Measurements from ENCODE around the gene ZNF284. TPM values are rescaled to one million over a fixed set of nuclear protein-coding genes. Genes with fewer than 3 reads are reported as not detected.

ZNF284 gene
- 1 to 10 TPM; 2.0 to 2.5 (median 2.4) TPM for total RNA-seq

DNA sequence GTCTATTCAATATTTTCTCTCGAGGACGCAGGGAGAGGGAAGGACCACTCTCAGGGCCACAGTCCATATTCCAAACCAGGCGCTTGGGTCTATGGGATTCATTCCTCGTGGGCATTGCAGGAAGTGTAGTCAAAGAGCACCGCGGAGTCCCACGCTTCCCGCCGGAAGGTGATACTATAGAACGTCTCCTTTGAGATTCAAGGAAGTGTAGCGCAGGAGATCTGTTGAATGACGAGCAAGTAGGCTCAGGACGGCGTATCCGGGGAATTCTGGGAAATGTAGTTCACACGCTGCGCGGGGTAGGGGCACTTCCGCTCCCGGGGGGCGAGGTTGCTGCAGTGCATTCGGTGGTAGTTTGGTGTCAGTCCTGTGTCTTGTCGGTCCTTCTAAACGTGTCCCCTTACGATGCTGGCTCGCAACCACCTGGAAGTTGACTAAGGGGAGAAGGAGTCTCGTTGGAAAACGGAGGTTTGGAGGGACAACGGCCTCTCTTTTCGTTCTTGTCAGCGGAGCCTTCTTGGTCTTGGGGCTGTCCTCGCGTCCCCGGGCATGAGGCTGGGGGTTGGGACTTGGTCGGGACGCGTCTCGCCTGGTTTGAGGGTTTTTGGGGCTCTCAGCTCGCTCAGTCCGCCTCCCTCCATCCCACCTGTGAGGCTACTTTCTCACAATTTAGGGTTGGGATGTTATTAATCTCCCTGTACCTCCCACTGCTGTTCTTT, at the start of gene ZNF284:
Gene ZNF284, plus strand, starts transcription at position 336 of the 719 bp plus-strand sequence. CDS start 4,231 bp downstream, outside the sequence.
- Histone ChIP-seq H3K27me3 (no peaks in the 10 kb centered on the region), H3K36me3 (peaks cover 0 to 20% of the 10 kb centered on the region in 2 donors), H3K4me1 (peaks cover 4 to 15% (median 5%) of the 10 kb centered on the region in 3 donors), H3K4me3 (peak within 1 kb of the TSS; percentile 58 to 62), H3K9me3 (peaks cover 0 to 37% (median 0%) of the 10 kb centered on the region in 3 donors), H3K27ac (peak within 1 kb of the TSS in 3 of 4 donors; percentile 71 to 77 (median 71))
- TF ChIP-seq, protein P1, sequence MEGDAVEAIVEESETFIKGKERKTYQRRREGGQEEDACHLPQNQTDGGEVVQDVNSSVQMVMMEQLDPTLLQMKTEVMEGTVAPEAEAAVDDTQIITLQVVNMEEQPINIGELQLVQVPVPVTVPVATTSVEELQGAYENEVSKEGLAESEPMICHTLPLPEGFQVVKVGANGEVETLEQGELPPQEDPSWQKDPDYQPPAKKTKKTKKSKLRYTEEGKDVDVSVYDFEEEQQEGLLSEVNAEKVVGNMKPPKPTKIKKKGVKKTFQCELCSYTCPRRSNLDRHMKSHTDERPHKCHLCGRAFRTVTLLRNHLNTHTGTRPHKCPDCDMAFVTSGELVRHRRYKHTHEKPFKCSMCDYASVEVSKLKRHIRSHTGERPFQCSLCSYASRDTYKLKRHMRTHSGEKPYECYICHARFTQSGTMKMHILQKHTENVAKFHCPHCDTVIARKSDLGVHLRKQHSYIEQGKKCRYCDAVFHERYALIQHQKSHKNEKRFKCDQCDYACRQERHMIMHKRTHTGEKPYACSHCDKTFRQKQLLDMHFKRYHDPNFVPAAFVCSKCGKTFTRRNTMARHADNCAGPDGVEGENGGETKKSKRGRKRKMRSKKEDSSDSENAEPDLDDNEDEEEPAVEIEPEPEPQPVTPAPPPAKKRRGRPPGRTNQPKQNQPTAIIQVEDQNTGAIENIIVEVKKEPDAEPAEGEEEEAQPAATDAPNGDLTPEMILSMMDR (IDR thresholded peaks at IDR 0.05), result no peak
- TF ChIP-seq POLR2A (IDR thresholded peaks at IDR 0.05) (no peak), POLR2AphosphoS5 (IDR thresholded peaks at IDR 0.05) (peak; percentile 53)
- ATAC-seq, result peak; percentile 99
- 0% methylated on average over 9 to 23 of the region's 40 CpGs for WGBS, 2 donors (ENCODE audit: low coverage in 1 of 2)

DNA sequence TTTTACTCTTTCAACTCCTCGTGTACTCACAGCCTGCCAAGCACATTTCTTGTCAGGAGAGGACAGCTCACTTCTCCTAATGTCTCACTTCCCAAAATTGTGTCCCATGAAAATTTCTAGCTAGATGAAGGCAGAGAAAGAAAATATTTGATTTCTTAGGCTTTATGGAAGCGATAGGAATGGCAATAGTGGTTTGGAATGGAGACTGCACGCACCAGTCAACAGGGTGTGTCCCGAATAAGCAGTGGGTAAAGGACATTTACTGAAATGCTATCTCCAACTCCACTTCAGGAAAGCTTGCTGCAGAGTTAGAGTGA, 47.1 kb upstream of the ZNF284 start:
- WGBS, 2 donors (ENCODE audit: low coverage in 1 of 2), result 34 to 42% methylated on average over 3 to 4 of the region's 4 CpGs
- H3K36me3 ChIP-seq, result peaks cover 17 to 34% of the 10 kb centered on the region in 2 donors
- TF ChIP-seq POLR2A (IDR thresholded peaks at IDR 0.05) (no peak), EP300 (IDR thresholded peaks at IDR 0.05) (no peak), POLR2AphosphoS5 (IDR thresholded peaks at IDR 0.05) (no peak)
- TF ChIP-seq, protein P1 (IDR thresholded peaks at IDR 0.05), result no peak
- H3K4me3 ChIP-seq, result peak overlapping the region; percentile 70 to 77
- peak overlapping the region in 3 of 4 donors; percentile 60 to 79 (median 69) for H3K27ac ChIP-seq
- H3K4me1 ChIP-seq, result peaks cover 0 to 15% (median 3%) of the 10 kb centered on the region in 3 donors
- H3K9me3 ChIP-seq, result peaks cover 0 to 30% (median 0%) of the 10 kb centered on the region in 3 donors
- no peak for ATAC-seq
- H3K27me3 ChIP-seq, result no peaks in the 10 kb centered on the region

DNA sequence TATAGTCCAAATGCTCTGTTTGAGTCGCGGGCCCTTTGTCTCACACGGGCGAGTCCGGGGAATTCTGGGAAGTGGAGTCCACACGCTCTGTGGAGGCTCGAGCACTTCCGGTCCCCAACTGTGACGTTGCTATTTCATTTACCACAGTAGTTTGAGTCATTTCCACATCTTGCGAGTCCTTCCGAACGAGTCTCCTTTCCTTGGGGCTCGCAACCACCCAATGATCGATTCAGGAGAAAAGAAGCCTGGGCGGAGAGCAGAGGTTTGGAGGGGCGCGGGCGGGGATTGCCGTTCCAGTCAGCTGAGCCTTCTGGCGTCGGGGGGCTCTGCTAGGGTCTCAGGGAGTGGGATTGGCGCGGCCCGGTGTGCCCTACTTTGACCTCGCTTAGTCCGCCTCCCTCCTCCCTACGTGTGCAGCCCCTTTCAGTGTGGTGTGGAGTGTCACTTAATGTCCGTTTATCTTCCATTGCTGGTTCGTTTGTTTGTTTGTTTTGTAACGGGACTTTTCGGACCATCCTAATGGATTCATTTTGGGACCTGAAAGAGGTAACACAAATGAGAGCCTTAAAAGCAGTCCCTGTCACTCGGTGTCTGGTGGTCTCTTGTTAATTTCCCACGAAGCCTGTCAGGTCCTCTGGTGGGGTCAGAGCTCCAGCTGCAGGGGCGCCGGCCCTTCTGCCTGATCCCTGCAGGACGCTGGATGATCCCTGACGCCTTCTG, 46.6 kb upstream of the ZNF284 start, which contains the start of gene ZNF222:
Gene ZNF222, plus strand, starts transcription at position 163 of the 720 bp plus-strand sequence. Its CDS starts 58 bp downstream, at position 221.
- peak within 1 kb of the TSS in 3 of 4 donors; percentile 60 to 79 (median 69) for H3K27ac ChIP-seq
- H3K27me3 ChIP-seq, result no peaks in the 10 kb centered on the region
- peak; percentile 91 for ATAC-seq
- H3K4me3 ChIP-seq, result peak within 1 kb of the TSS; percentile 70 to 77
- TF ChIP-seq POLR2A (IDR thresholded peaks at IDR 0.05), result no peak
- TF ChIP-seq, protein P1 (IDR thresholded peaks at IDR 0.05), result no peak
- TF ChIP-seq POLR2AphosphoS5 (IDR thresholded peaks at IDR 0.05), result peak; percentile 26
- no peak for TF ChIP-seq EP300 (IDR thresholded peaks at IDR 0.05)
- 0 to 3% methylated on average over 16 to 25 of the region's 37 CpGs for WGBS, 2 donors (ENCODE audit: low coverage in 1 of 2)
- peaks cover 17 to 39% of the 10 kb centered on the region in 2 donors for H3K36me3 ChIP-seq
- H3K4me1 ChIP-seq, result peaks cover 0 to 15% (median 3%) of the 10 kb centered on the region in 3 donors
- H3K9me3 ChIP-seq, result peaks cover 0 to 35% (median 0%) of the 10 kb centered on the region in 3 donors

DNA sequence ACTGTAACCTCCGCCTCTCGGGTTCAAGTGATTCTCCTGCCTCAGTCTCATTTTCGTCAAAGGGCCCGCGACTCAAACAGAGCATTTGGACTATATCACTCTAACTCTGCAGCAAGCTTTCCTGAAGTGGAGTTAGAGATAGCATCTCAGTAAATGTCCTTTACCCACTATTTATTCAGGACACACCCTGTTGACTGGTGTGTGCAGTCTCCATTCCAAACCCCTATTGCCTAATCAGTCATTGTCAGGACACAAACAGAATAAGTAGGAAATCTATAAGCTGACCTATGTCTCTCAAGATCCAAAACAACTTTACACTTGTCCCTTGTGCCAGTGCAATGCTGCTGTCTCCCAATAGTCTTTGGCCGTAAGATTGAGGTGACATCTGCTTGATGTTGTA, 45.3 kb upstream of the ZNF284 start:
- Histone ChIP-seq H3K4me1 (peaks cover 0 to 15% (median 3%) of the 10 kb centered on the region in 3 donors), H3K36me3 (peaks cover 19 to 52% of the 10 kb centered on the region in 2 donors)
- WGBS, 2 donors (ENCODE audit: low coverage in 1 of 2), result no CpG with 5 or more reads among the region's 6 CpGs

More for the DNA sequence above, 45.3 kb upstream of the ZNF284 start:
- no peak for ATAC-seq
- Histone ChIP-seq H3K27ac (no peak overlapping the region), H3K4me3 (no peak overlapping the region), H3K9me3 (peaks cover 0 to 47% (median 2%) of the 10 kb centered on the region in 3 donors), H3K27me3 (no peaks in the 10 kb centered on the region)
- TF ChIP-seq POLR2AphosphoS5 (IDR thresholded peaks at IDR 0.05) (no peak), EP300 (IDR thresholded peaks at IDR 0.05) (no peak), POLR2A (IDR thresholded peaks at IDR 0.05) (no peak)
- TF ChIP-seq, protein P1 (IDR thresholded peaks at IDR 0.05), result no peak
